ENCODE data around the gene TACC3.

- TF ChIP-seq, protein P1, sequence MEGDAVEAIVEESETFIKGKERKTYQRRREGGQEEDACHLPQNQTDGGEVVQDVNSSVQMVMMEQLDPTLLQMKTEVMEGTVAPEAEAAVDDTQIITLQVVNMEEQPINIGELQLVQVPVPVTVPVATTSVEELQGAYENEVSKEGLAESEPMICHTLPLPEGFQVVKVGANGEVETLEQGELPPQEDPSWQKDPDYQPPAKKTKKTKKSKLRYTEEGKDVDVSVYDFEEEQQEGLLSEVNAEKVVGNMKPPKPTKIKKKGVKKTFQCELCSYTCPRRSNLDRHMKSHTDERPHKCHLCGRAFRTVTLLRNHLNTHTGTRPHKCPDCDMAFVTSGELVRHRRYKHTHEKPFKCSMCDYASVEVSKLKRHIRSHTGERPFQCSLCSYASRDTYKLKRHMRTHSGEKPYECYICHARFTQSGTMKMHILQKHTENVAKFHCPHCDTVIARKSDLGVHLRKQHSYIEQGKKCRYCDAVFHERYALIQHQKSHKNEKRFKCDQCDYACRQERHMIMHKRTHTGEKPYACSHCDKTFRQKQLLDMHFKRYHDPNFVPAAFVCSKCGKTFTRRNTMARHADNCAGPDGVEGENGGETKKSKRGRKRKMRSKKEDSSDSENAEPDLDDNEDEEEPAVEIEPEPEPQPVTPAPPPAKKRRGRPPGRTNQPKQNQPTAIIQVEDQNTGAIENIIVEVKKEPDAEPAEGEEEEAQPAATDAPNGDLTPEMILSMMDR (conservative IDR thresholded peaks at IDR 0.05 in 1 of 2, IDR thresholded peaks at IDR 0.05 in 1 of 2; ENCODE audit: low read depth in 1 of 2, low read length in 2 of 2) = no peak
- no peak for TF ChIP-seq EZH2 (IDR thresholded peaks at IDR 0.05; ENCODE audit: low read length, missing control alignments)
Observed at GRCh38 chr4:1720163-1720983, 948 bp upstream of the TACC3 start.

All from fibroblast of lung (primary cell).